GM23338 (cell line): ENCODE data around the gene ASCL2. TPM values are rescaled to one million over a fixed set of nuclear protein-coding genes. Genes with fewer than 3 reads are reported as not detected.

Experiments
- ATAC-seq: fragments of 200-7000 bp; cut with Tn5 transposase; 3 replicates; pipeline ENCODE4 v1.9.1; 2020
- DNase-seq: peaks from one replicate; pipeline ENCODE4 v3.0.0-alpha.2; 2015; ENCODE audit warnings: low spot score
- H2AFZ ChIP-seq: fragments of 200-600 bp; sonication (generic); 2 replicates; pipeline ENCODE4 v1.8.0; 2016; ENCODE audit warnings: antibody characterized with exemption, mild to moderate bottlenecking, moderate library complexity
- H3F3A ChIP-seq: fragments of 200-600 bp; sonication (generic); replicated peaks from 2 replicates; pipeline ENCODE4 v1.8.0; 2017; ENCODE audit warnings: antibody characterized with exemption, mixed run types, low read depth
- H3K27ac ChIP-seq: fragments of 200-600 bp; sonication (generic); 2 replicates; pipeline ENCODE4 v1.6.1; 2016; ENCODE audit warnings: low read depth
- H3K27me3 ChIP-seq: fragments of 200-600 bp; sonication (generic); 2 replicates; pipeline ENCODE4 v1.8.0; 2016; ENCODE audit warnings: mild to moderate bottlenecking, mixed run types, moderate library complexity; ENCODE audit not compliant: insufficient read depth
- H3K36me3 ChIP-seq: fragments of 200-600 bp; sonication (generic); 2 replicates; pipeline ENCODE4 v1.8.0; 2016; ENCODE audit warnings: mild to moderate bottlenecking; ENCODE audit not compliant: insufficient read depth
- H3K4me1 ChIP-seq: fragments of 200-600 bp; sonication (generic); 2 replicates; pipeline ENCODE4 v1.8.0; 2016; ENCODE audit warnings: mild to moderate bottlenecking, moderate library complexity; ENCODE audit not compliant: insufficient read depth
- H3K4me2 ChIP-seq: fragments of 200-600 bp; sonication (generic); 2 replicates; pipeline ENCODE4 v1.7.1; 2017; ENCODE audit warnings: mixed run types
- H3K4me3 ChIP-seq: fragments of 200-600 bp; sonication (generic); 2 replicates; pipeline ENCODE4 v1.6.1; 2016; ENCODE audit warnings: mixed run types
- H3K79me2 ChIP-seq: fragments of 200-600 bp; sonication (generic); replicated peaks from 2 replicates; pipeline ENCODE4 v1.8.0; 2017; ENCODE audit warnings: mild to moderate bottlenecking; ENCODE audit not compliant: insufficient read depth
- H3K9me2 ChIP-seq: fragments of 200-600 bp; sonication (generic); 2 replicates; pipeline ENCODE4 v1.8.0; 2017; ENCODE audit not compliant: insufficient read depth
- H4K20me1 ChIP-seq: fragments of 200-600 bp; sonication (generic); replicated peaks from 2 replicates; pipeline ENCODE4 v1.8.0; 2017; ENCODE audit warnings: mild to moderate bottlenecking; ENCODE audit not compliant: insufficient read depth
- H3K27ac Mint-ChIP-seq: 2 replicates; pipeline ENCODE4 v1.8.0; 2020; ENCODE audit warnings: inconsistent platforms, mild to moderate bottlenecking, moderate library complexity, mixed read lengths
- H3K27me3 Mint-ChIP-seq: 3 replicates; pipeline ENCODE4 v1.8.0; 2022; ENCODE audit warnings: low read depth, mild to moderate bottlenecking, moderate library complexity, mixed read lengths, inconsistent platforms; ENCODE audit not compliant: insufficient read depth, poor library complexity
- H3K36me3 Mint-ChIP-seq: 3 replicates; pipeline ENCODE4 v1.8.0; 2021; ENCODE audit warnings: low read depth, mild to moderate bottlenecking, inconsistent platforms, moderate library complexity, mixed read lengths
- H3K4me1 Mint-ChIP-seq: 3 replicates; pipeline ENCODE4 v1.8.0; 2020; ENCODE audit warnings: mild to moderate bottlenecking, inconsistent platforms, mixed read lengths
- H3K4me3 Mint-ChIP-seq: 3 replicates; pipeline ENCODE4 v1.8.0; 2021; ENCODE audit warnings: moderate library complexity, mild to moderate bottlenecking, inconsistent platforms, mixed read lengths
- H3K9me3 Mint-ChIP-seq: 3 replicates; pipeline ENCODE4 v1.8.0; 2020; ENCODE audit warnings: moderate library complexity, mild to moderate bottlenecking, inconsistent platforms, mixed read lengths
- CREB1 ChIP-seq: fragments of 250-450 bp; sonication (Bioruptor Pico); IDR thresholded peaks from 2 replicates; pipeline ENCODE4 v1.5.0; 2020; ENCODE audit warnings: low read depth, mild to moderate bottlenecking, moderate library complexity
- CTCF ChIP-seq, 2 experiments: fragments of 200-600 bp in 1 of 2; sonication (generic) in 1 of 2; conservative IDR thresholded peaks; 2 replicates each; pipeline versions ENCODE4 v1.5.1 to v1.6.1; 2016 to 2017; ENCODE audit warnings: antibody characterized with exemption in 2 of 2, low read depth in 2 of 2, mild to moderate bottlenecking in 2 of 2, moderate library complexity in 1 of 2
- ETS1 ChIP-seq: IDR thresholded peaks from 2 replicates; pipeline ENCODE4 v1.6.1; 2016; ENCODE audit warnings: antibody characterized with exemption
- EZH2 ChIP-seq: fragments of 200-600 bp; sonication (generic); IDR thresholded peaks from one replicate; pipeline ENCODE4 v1.8.0; 2017; ENCODE audit warnings: antibody characterized with exemption, mild to moderate bottlenecking, low read depth; ENCODE audit not compliant: unreplicated experiment
- EZH2phosphoT487 ChIP-seq: fragments of 200-600 bp; sonication (generic); IDR thresholded peaks from one replicate; pipeline ENCODE4 v1.8.1; 2018; ENCODE audit warnings: antibody characterized with exemption; ENCODE audit not compliant: unreplicated experiment
- JUNB ChIP-seq: IDR thresholded peaks from one replicate; pipeline ENCODE4 v1.6.1; 2016; ENCODE audit warnings: antibody characterized with exemption; ENCODE audit not compliant: unreplicated experiment
- NANOG ChIP-seq: IDR thresholded peaks from 2 replicates; pipeline ENCODE4 v1.6.1; 2016; ENCODE audit warnings: antibody characterized with exemption, borderline replicate concordance
- POLR2AphosphoS5 ChIP-seq: IDR thresholded peaks from 2 replicates; pipeline ENCODE4 v1.6.1; 2016; ENCODE audit warnings: antibody characterized with exemption, low read depth
- REST ChIP-seq: IDR thresholded peaks from one replicate; pipeline ENCODE4 v1.6.1; 2018; ENCODE audit warnings: antibody characterized with exemption; ENCODE audit not compliant: unreplicated experiment
- STAT1 ChIP-seq: IDR thresholded peaks from one replicate; pipeline ENCODE4 v1.6.1; 2016; ENCODE audit warnings: antibody characterized with exemption; ENCODE audit not compliant: unreplicated experiment
- ZNF114 ChIP-seq: fragments of 250-450 bp; sonication (Bioruptor Pico); IDR thresholded peaks from 2 replicates; pipeline ENCODE4 v1.5.0; 2020; ENCODE audit warnings: mild to moderate bottlenecking, moderate library complexity
- ZNF331 ChIP-seq: fragments of 250-450 bp; sonication (Bioruptor Pico); IDR thresholded peaks from 2 replicates; pipeline ENCODE4 v1.5.0; 2020; ENCODE audit warnings: low read depth, mild to moderate bottlenecking, moderate library complexity
- ZNF462 ChIP-seq: fragments of 250-450 bp; sonication (Bioruptor Pico); IDR thresholded peaks from 2 replicates; pipeline ENCODE4 v1.5.0; 2020; ENCODE audit warnings: mild to moderate bottlenecking, moderate library complexity
- polyA plus RNA-seq: library from polyadenylated mRNA; unstranded; fragments of >200 nt; fragmentation: Nextera tagmentation; extraction: Ambion mirVana; gene quantifications from 2 replicates; pipeline ENCODE4 v1.2.1, GENCODE V29; 2016
- total RNA-seq: library from RNA; depleted of rRNA; stranded (reverse); fragments of >200 nt; shearing (Covaris generic); gene quantifications from 2 replicates; pipeline ENCODE4 v1.2.3, GENCODE V29; 2014

The ASCL2 gene
- total and polyA plus RNA-seq, 2 experiments from 2014 or later = 0.57 to 1.6 TPM

- Histone ChIP-seq H3F3A (no peaks in the 10 kb centered on the region), H3K4me3 (no peak overlapping the region), H2AFZ (no peak overlapping the region), H3K27ac (no peak overlapping the region), H3K4me2 (no peak overlapping the region), H3K27me3 (no peaks in the 10 kb centered on the region), H3K4me1 (no peaks in the 10 kb centered on the region), H4K20me1 (no peaks in the 10 kb centered on the region), H3K9me2 (no peaks in the 10 kb centered on the region), H3K36me3 (no peaks in the 10 kb centered on the region), H3K79me2 (no peaks in the 10 kb centered on the region)
- no peak overlapping the region for H3K4me3 Mint-ChIP-seq
- no peak for TF ChIP-seq EZH2
- TF ChIP-seq ETS1 = no peak
- TF ChIP-seq POLR2AphosphoS5 = no peak
- TF ChIP-seq CTCF (conservative IDR thresholded peaks at IDR 0.05; ENCODE audit: low read depth in 2 of 2) = no peak
- no peak for TF ChIP-seq REST
- TF ChIP-seq ZNF462 (CRISPR knock-in tag) = no peak
- TF ChIP-seq ZNF114 (CRISPR knock-in tag) = no peak
- no peak for TF ChIP-seq STAT1
- TF ChIP-seq JUNB = no peak
- TF ChIP-seq CREB1 (CRISPR knock-in tag) = no peak
- TF ChIP-seq ZNF331 (CRISPR knock-in tag) = no peak
- no peak for TF ChIP-seq NANOG
- TF ChIP-seq EZH2phosphoT487 = no peak
- H3K27me3 Mint-ChIP-seq = peaks cover 2% of the 10 kb centered on the region
- ATAC-seq (no peak), DNase-seq (no peak)
- no peak overlapping the region for H3K27ac Mint-ChIP-seq
- H3K4me1 Mint-ChIP-seq = peaks cover 7% of the 10 kb centered on the region
- no peaks in the 10 kb centered on the region for H3K9me3 Mint-ChIP-seq
- no peaks in the 10 kb centered on the region for H3K36me3 Mint-ChIP-seq
Observed at GRCh38 chr11:2303627-2304505, 33.5 kb upstream of the ASCL2 start.
